HEK293 (cell line): ENCODE measurements around the gene RGN.
A peak's percentile ranks its signal among the peaks of the same experiment; 100 is the strongest.

Experiments used
- KLF16 ChIP-seq: fragments of 450-650 bp; formaldehyde crosslinking; IDR thresholded peaks from 2 replicates; pipeline ENCODE4 v1.5.1; 2017; ENCODE audit warnings: missing biosample characterization, missing genetic modification characterization
- KLF8 ChIP-seq: fragments of 450-650 bp; formaldehyde crosslinking; IDR thresholded peaks from 2 replicates; pipeline ENCODE4 v1.5.1; 2016; ENCODE audit warnings: missing biosample characterization, missing genetic modification characterization
- MYNN ChIP-seq: fragments of 450-650 bp; formaldehyde crosslinking; IDR thresholded peaks from 2 replicates; pipeline ENCODE4 v1.5.1; 2016; ENCODE audit warnings: missing biosample characterization, missing genetic modification characterization, borderline replicate concordance
- PRDM4 ChIP-seq: fragments of 450-650 bp; formaldehyde crosslinking; IDR thresholded peaks from 2 replicates; pipeline ENCODE4 v1.5.1; 2017; ENCODE audit warnings: missing biosample characterization, missing genetic modification characterization
- SCRT1 ChIP-seq: fragments of 450-650 bp; formaldehyde crosslinking; IDR thresholded peaks from 2 replicates; pipeline ENCODE4 v1.5.1; 2016; ENCODE audit warnings: missing biosample characterization, missing genetic modification characterization, borderline replicate concordance
- SP7 ChIP-seq: fragments of 450-650 bp; formaldehyde crosslinking; IDR thresholded peaks from 2 replicates; pipeline ENCODE4 v1.5.1; 2016; ENCODE audit warnings: missing biosample characterization, missing genetic modification characterization
- ZBTB11 ChIP-seq: fragments of 450-650 bp; formaldehyde crosslinking; conservative IDR thresholded peaks from 2 replicates; pipeline ENCODE4 v1.5.1; 2016; ENCODE audit warnings: low read depth, missing biosample characterization, missing genetic modification characterization
- ZNF140 ChIP-seq: fragments of 450-650 bp; formaldehyde crosslinking; IDR thresholded peaks from 2 replicates; pipeline ENCODE4 v1.5.1; 2016; ENCODE audit warnings: missing biosample characterization, missing genetic modification characterization
- ZNF184 ChIP-seq: fragments of 450-650 bp; IDR thresholded peaks from 2 replicates; pipeline ENCODE4 v1.5.1; 2018; ENCODE audit warnings: missing biosample characterization, mild to moderate bottlenecking, missing genetic modification characterization
- ZNF2 ChIP-seq: fragments of 450-650 bp; formaldehyde crosslinking; IDR thresholded peaks from 2 replicates; pipeline ENCODE4 v1.5.1; 2016; ENCODE audit warnings: missing biosample characterization, missing genetic modification characterization
- ZNF248 ChIP-seq: fragments of 450-650 bp; formaldehyde crosslinking; IDR thresholded peaks from 2 replicates; pipeline ENCODE4 v1.5.1; 2017; ENCODE audit warnings: missing biosample characterization, missing genetic modification characterization
- ZNF302 ChIP-seq: fragments of 450-650 bp; formaldehyde crosslinking; IDR thresholded peaks from 2 replicates; pipeline ENCODE4 v1.5.1; 2016; ENCODE audit warnings: missing biosample characterization, missing genetic modification characterization, low read depth
- ZNF311 ChIP-seq: fragments of 450-650 bp; formaldehyde crosslinking; IDR thresholded peaks from 2 replicates; pipeline ENCODE4 v1.5.1; 2017; ENCODE audit warnings: missing biosample characterization, missing genetic modification characterization, borderline replicate concordance
- ZNF37A ChIP-seq: fragments of 450-650 bp; IDR thresholded peaks from 2 replicates; pipeline ENCODE4 v1.5.1; 2018; ENCODE audit warnings: missing biosample characterization, missing genetic modification characterization
- ZNF501 ChIP-seq: fragments of 450-650 bp; formaldehyde crosslinking; IDR thresholded peaks from 2 replicates; pipeline ENCODE4 v1.5.1; 2016; ENCODE audit warnings: missing biosample characterization, missing genetic modification characterization
- ZNF561 ChIP-seq: fragments of 450-650 bp; IDR thresholded peaks from 2 replicates; pipeline ENCODE4 v1.5.1; 2018; ENCODE audit warnings: missing biosample characterization, missing genetic modification characterization, borderline replicate concordance
- ZNF571 ChIP-seq: fragments of 450-650 bp; formaldehyde crosslinking; IDR thresholded peaks from 2 replicates; pipeline ENCODE4 v1.5.0; 2017; ENCODE audit warnings: missing biosample characterization, missing genetic modification characterization
- ZNF624 ChIP-seq: fragments of 450-650 bp; formaldehyde crosslinking; IDR thresholded peaks from 2 replicates; pipeline ENCODE4 v1.5.1; 2017; ENCODE audit warnings: missing biosample characterization, missing genetic modification characterization
- ZNF830 ChIP-seq: fragments of 450-650 bp; IDR thresholded peaks from 2 replicates; pipeline ENCODE4 v1.5.0; 2018; ENCODE audit warnings: missing biosample characterization, missing genetic modification characterization, low read depth, mild to moderate bottlenecking, moderate library complexity
- TF ChIP-seq, protein P1 (sequence below): fragments of 450-650 bp; formaldehyde crosslinking; IDR thresholded peaks from 2 replicates; pipeline ENCODE4 v1.5.1; 2016; ENCODE audit warnings: missing biosample characterization, missing genetic modification characterization, borderline replicate concordance
- TF ChIP-seq, protein P2 (sequence below): fragments of 450-650 bp; formaldehyde crosslinking; IDR thresholded peaks from 2 replicates; pipeline ENCODE4 v1.5.1; 2016; ENCODE audit warnings: missing biosample characterization, missing genetic modification characterization
- TF ChIP-seq, protein P3 (sequence below): fragments of 450-650 bp; formaldehyde crosslinking; IDR thresholded peaks from 2 replicates; pipeline ENCODE4 v1.5.1; 2016; ENCODE audit warnings: missing biosample characterization, missing genetic modification characterization
- TF ChIP-seq, protein P4 (sequence below): fragments of 450-650 bp; formaldehyde crosslinking; IDR thresholded peaks from 2 replicates; pipeline ENCODE4 v1.5.1; 2017; ENCODE audit warnings: missing biosample characterization, missing genetic modification characterization

The RGN gene

DNA sequence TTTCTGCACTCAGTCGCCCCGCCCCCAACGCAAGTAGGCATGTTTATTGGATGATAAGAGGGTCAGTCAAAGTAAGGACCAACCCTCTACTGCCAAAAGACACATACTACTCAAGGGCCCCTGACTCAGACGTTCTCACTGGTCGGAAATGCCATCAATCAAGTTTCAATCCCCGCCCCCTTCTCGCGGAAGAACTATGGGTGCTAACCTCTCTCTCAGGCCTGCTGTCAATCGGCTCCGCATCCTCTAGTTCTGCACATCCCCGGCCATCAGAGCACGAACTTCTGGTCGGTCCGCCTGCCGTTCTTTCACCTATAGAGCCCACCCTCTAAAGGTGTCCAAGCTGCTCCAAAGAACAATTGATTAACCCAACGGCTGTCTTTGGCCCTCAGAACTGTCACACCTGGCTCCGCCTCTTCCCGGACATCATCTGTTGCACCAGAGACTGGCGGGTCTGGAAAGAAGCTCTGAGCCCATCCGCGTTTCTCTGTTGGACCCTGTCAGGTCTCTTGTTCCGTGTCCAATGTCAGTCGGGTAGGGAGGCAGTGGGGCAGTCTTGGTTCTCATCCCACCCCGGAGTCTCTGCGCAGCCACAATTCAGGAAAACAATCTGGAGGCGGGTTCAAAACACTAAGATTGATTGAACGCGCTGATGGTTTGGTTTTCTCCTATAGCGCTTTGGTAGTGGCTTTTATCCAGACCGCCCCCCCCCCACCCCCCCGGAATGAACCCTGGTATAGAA, 51.1 kb downstream of the RGN start (continued):
- TF ChIP-seq ZNF302 (tag by site-specific recombination) (no peak), ZNF37A (tag by site-specific recombination) (no peak), ZNF624 (tag by site-specific recombination) (no peak), SP7 (tag by site-specific recombination) (peak; percentile 51; the same call in 1 of the 2 replicates), SCRT1 (peak; percentile 98), KLF8 (tag by site-specific recombination) (peak; percentile 41; the same call in 1 of the 2 replicates), ZNF248 (no peak), ZNF571 (tag by site-specific recombination) (no peak), ZNF501 (tag by site-specific recombination) (peak; percentile 71; the same call in 1 of the 2 replicates), ZNF140 (tag by site-specific recombination) (no peak), MYNN (tag by site-specific recombination) (no peak), ZBTB11 (tag by site-specific recombination) (0 out of 2 replicates have a peak, but pooled peaks have one; percentile 21), ZNF2 (tag by site-specific recombination) (peak; percentile 69; the same call in 1 of the 2 replicates), PRDM4 (no peak), ZNF561 (tag by site-specific recombination) (no peak; the same call in 1 of the 2 replicates), KLF16 (tag by site-specific recombination) (no peak; the same call in 1 of the 2 replicates), ZNF311 (no peak), ZNF830 (tag by site-specific recombination) (no peak), ZNF184 (tag by site-specific recombination) (no peak)
- TF ChIP-seq, protein P1, sequence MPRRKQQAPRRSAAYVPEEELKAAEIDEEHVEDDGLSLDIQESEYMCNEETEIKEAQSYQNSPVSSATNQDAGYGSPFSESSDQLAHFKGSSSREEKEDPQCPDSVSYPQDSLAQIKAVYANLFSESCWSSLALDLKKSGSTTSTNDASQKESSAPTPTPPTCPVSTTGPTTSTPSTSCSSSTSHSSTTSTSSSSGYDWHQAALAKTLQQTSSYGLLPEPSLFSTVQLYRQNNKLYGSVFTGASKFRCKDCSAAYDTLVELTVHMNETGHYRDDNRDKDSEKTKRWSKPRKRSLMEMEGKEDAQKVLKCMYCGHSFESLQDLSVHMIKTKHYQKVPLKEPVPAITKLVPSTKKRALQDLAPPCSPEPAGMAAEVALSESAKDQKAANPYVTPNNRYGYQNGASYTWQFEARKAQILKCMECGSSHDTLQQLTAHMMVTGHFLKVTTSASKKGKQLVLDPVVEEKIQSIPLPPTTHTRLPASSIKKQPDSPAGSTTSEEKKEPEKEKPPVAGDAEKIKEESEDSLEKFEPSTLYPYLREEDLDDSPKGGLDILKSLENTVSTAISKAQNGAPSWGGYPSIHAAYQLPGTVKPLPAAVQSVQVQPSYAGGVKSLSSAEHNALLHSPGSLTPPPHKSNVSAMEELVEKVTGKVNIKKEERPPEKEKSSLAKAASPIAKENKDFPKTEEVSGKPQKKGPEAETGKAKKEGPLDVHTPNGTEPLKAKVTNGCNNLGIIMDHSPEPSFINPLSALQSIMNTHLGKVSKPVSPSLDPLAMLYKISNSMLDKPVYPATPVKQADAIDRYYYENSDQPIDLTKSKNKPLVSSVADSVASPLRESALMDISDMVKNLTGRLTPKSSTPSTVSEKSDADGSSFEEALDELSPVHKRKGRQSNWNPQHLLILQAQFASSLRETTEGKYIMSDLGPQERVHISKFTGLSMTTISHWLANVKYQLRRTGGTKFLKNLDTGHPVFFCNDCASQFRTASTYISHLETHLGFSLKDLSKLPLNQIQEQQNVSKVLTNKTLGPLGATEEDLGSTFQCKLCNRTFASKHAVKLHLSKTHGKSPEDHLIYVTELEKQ (tag by site-specific recombination), result no peak
- TF ChIP-seq, protein P2, sequence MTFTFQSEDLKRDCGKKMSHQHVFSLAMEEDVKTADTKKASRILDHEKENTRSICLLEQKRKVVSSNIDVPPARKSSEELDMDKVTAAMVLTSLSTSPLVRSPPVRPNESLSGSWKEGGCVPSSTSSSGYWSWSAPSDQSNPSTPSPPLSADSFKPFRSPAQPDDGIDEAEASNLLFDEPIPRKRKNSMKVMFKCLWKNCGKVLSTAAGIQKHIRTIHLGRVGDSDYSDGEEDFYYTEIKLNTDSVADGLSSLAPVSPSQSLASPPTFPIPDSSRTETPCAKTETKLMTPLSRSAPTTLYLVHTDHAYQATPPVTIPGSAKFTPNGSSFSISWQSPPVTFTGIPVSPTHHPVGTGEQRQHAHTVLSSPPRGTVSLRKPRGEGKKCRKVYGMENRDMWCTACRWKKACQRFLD, result no peak
- TF ChIP-seq, protein P3, sequence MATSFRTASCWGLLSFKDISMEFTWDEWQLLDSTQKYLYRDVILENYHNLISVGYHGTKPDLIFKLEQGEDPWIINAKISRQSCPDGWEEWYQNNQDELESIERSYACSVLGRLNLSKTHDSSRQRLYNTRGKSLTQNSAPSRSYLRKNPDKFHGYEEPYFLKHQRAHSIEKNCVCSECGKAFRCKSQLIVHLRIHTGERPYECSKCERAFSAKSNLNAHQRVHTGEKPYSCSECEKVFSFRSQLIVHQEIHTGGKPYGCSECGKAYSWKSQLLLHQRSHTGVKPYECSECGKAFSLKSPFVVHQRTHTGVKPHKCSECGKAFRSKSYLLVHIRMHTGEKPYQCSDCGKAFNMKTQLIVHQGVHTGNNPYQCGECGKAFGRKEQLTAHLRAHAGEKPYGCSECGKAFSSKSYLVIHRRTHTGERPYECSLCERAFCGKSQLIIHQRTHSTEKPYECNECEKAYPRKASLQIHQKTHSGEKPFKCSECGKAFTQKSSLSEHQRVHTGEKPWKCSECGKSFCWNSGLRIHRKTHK (tag by site-specific recombination), result no peak
- TF ChIP-seq, protein P4, sequence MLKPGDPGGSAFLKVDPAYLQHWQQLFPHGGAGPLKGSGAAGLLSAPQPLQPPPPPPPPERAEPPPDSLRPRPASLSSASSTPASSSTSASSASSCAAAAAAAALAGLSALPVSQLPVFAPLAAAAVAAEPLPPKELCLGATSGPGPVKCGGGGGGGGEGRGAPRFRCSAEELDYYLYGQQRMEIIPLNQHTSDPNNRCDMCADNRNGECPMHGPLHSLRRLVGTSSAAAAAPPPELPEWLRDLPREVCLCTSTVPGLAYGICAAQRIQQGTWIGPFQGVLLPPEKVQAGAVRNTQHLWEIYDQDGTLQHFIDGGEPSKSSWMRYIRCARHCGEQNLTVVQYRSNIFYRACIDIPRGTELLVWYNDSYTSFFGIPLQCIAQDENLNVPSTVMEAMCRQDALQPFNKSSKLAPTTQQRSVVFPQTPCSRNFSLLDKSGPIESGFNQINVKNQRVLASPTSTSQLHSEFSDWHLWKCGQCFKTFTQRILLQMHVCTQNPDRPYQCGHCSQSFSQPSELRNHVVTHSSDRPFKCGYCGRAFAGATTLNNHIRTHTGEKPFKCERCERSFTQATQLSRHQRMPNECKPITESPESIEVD (tag by site-specific recombination), result no peak
